Measurements from ENCODE around the gene OST4. TPM values are rescaled to one million over a fixed set of nuclear protein-coding genes. Genes with fewer than 3 reads are reported as not detected.

Gene OST4
- total RNA-seq, 3 donors from 2014 or later (not counting 1 experiment from before 2014, with no cell fraction given), result 178 to 207 (median 192) TPM

DNA sequence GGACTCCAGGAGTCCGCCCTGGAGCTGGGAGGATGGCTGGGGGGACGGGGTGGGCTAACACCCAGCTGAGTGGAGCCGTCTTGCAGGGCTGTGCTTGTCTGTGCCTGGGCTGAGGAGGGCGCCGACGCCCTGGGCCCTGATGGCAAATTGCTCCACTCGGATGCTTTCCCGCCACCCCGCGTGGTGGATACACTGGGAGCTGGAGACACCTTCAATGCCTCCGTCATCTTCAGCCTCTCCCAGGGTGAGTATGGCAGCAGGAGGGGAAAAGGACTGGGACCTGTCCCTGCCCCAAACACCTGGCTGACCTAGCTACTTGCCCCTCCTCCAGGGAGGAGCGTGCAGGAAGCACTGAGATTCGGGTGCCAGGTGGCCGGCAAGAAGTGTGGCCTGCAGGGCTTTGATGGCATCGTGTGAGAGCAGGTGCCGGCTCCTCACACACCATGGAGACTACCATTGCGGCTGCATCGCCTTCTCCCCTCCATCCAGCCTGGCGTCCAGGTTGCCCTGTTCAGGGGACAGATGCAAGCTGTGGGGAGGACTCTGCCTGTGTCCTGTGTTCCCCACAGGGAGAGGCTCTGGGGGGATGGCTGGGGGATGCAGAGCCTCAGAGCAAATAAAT, 28.0 kb upstream of the OST4 start:
- Histone ChIP-seq H3K27me3 (ENCODE audit: control insufficient read depth, insufficient read depth, low read length) (no peaks in the 10 kb centered on the region), H3K27ac (ENCODE audit: low read length) (no peak overlapping the region), H3K36me3 (ENCODE audit: control insufficient read depth, insufficient read depth, low read length) (no peaks in the 10 kb centered on the region), H3K9me3 (ENCODE audit: control insufficient read depth, insufficient read depth, low read length) (no peaks in the 10 kb centered on the region), H3K4me3 (ENCODE audit: low read length) (no peak overlapping the region), H3K4me1 (ENCODE audit: control insufficient read depth, insufficient read depth, low read length) (peaks cover 9% of the 10 kb centered on the region)
- intact Hi-C loops (cut with micrococcal nuclease), result no loop called here
- 96% methylated on average over 19 of the region's 19 CpGs for WGBS (ENCODE audit: insufficient coverage)
- ATAC-seq, result no peak
- Mint-ChIP-seq H3K4me3 (no peak overlapping the region), H3K27me3 (ENCODE audit: low read depth in 2 of 2) (peaks cover 0 to under 1% of the 10 kb centered on the region in 2 donors), H3K9me3 (no peaks in the 10 kb centered on the region), H3K27ac (no peak overlapping the region), H3K36me3 (no peaks in the 10 kb centered on the region), H3K4me1 (peaks cover 0 to 16% of the 10 kb centered on the region in 2 donors)
- DNase-seq, result no peak
- TF ChIP-seq CTCF (IDR thresholded peaks at IDR 0.05), result no peak

- Mint-ChIP-seq H3K27ac (no peak overlapping the region), H3K36me3 (no peaks in the 10 kb centered on the region), H3K9me3 (no peaks in the 10 kb centered on the region), H3K27me3 (ENCODE audit: low read depth in 2 of 2) (no peaks in the 10 kb centered on the region), H3K4me1 (peaks cover 0 to 16% of the 10 kb centered on the region in 2 donors), H3K4me3 (no peak overlapping the region)
- intact Hi-C loops (cut with micrococcal nuclease), result no loop called here
- DNase-seq, result no peak
- H3K27me3 ChIP-seq (ENCODE audit: control insufficient read depth, insufficient read depth, low read length), result no peaks in the 10 kb centered on the region
- H3K4me1 ChIP-seq (ENCODE audit: control insufficient read depth, insufficient read depth, low read length), result peaks cover 9% of the 10 kb centered on the region
- ATAC-seq, result no peak
- no peaks in the 10 kb centered on the region for H3K36me3 ChIP-seq (ENCODE audit: control insufficient read depth, insufficient read depth, low read length)
- no peak for TF ChIP-seq CTCF (IDR thresholded peaks at IDR 0.05)
- no peak overlapping the region for H3K27ac ChIP-seq (ENCODE audit: low read length)
- H3K9me3 ChIP-seq (ENCODE audit: control insufficient read depth, insufficient read depth, low read length), result no peaks in the 10 kb centered on the region
- H3K4me3 ChIP-seq (ENCODE audit: low read length), result no peak overlapping the region
- 94% methylated on average over 14 of the region's 14 CpGs for whole genome bisulfite sequencing (ENCODE audit: insufficient coverage)
These were observed 25.9 kb upstream of the OST4 start for GRCh38 chr2:27097341-27097740.

GRCh38 chr2:27096748-27097297, 25.4 kb upstream of the OST4 start:
- H3K4me1 Mint-ChIP-seq, result peaks cover 0 to 16% of the 10 kb centered on the region in 2 donors
- no peak overlapping the region for H3K4me3 Mint-ChIP-seq
- Histone ChIP-seq H3K4me3 (ENCODE audit: low read length) (no peak overlapping the region), H3K27me3 (ENCODE audit: control insufficient read depth, insufficient read depth, low read length) (no peaks in the 10 kb centered on the region), H3K36me3 (ENCODE audit: control insufficient read depth, insufficient read depth, low read length) (no peaks in the 10 kb centered on the region), H3K9me3 (ENCODE audit: control insufficient read depth, insufficient read depth, low read length) (no peaks in the 10 kb centered on the region), H3K27ac (ENCODE audit: low read length) (no peak overlapping the region), H3K4me1 (ENCODE audit: control insufficient read depth, insufficient read depth, low read length) (peaks cover 9% of the 10 kb centered on the region)
- DNase-seq (no peak), ATAC-seq (no peak)
- H3K27me3 Mint-ChIP-seq (ENCODE audit: low read depth in 2 of 2), result no peaks in the 10 kb centered on the region
- no peaks in the 10 kb centered on the region for H3K9me3 Mint-ChIP-seq
- H3K36me3 Mint-ChIP-seq, result no peaks in the 10 kb centered on the region
- H3K27ac Mint-ChIP-seq, result no peak overlapping the region
- intact Hi-C loops (cut with micrococcal nuclease), result no loop called here
- no peak for TF ChIP-seq CTCF (IDR thresholded peaks at IDR 0.05)
- 77% methylated on average over 3 of the region's 3 CpGs for WGBS (ENCODE audit: insufficient coverage)
